Measurements from ENCODE around the gene CAD. TPM values are rescaled to one million over a fixed set of nuclear protein-coding genes. Genes with fewer than 3 reads are reported as not detected.

CAD gene
- total and polyA plus RNA-seq, 9 of the 15 experiments (the other 6 are each of a cell fraction or from before 2014, with no cell fraction given): 7.5 to 126 (median 33.7) TPM

DNA sequence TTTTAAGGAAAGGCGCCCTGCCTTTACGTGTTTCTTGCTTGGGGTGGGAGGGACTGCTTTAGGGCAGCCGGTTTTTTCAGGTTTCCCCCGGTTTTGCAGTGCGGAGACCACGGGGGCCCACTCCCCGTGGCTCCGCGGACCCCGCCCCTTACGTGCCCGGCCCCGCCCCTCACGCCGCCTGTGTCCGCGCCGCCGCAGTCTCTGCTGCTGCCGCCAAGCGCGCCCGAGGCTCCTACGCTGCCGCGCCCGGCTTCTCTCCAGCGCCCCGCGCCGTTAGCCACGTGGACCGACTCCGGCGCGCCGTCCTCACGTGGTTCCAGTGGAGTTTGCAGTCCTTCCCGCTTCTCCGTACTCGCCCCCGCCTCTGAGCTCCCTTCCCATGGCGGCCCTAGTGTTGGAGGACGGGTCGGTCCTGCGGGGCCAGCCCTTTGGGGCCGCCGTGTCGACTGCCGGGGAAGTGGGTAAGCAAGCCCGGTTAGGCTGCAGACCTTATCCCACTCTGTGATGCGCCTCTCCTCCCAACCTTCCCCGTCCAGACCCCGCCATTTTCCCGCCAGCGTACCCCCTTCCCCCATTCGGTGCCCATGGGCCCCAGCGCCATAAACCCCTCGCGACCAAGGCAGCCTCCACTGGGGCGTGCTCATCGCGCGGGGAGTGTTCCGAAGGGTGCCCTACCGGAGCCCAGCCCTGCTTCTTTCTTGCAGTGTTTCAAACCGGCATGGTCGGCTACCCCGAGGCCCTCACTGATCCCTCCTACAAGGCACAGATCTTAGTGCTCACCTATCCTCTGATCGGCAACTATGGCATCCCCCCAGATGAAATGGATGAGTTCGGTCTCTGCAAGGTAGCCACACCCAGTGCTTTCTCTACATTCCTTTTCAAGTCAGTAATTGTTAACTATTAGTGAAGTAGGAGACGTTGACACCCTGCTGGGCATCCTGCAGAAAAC is at the start of gene CAD (continued):
- TF ChIP-seq, protein P1, sequence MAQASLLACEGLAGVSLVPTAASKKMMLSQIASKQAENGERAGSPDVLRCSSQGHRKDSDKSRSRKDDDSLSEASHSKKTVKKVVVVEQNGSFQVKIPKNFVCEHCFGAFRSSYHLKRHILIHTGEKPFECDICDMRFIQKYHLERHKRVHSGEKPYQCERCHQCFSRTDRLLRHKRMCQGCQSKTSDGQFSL (CRISPR knock-in tag; IDR thresholded peaks at IDR 0.05): no peak
- TF ChIP-seq, protein P1 (tag; IDR thresholded peaks at IDR 0.05): no peak
- no peak for TF ChIP-seq ZNF41 (CRISPR knock-in tag; conservative IDR thresholded peaks at IDR 0.05)
- no peak for TF ChIP-seq ZNF76 (CRISPR knock-in tag; IDR thresholded peaks at IDR 0.05; ENCODE audit: borderline replicate concordance)
- peak; percentile 52; the same call in 1 of the 2 replicates for TF ChIP-seq NFRKB (IDR thresholded peaks at IDR 0.05; ENCODE audit: low read depth)
- no peak for TF ChIP-seq STAG1 (CRISPR knock-in tag; IDR thresholded peaks at IDR 0.05; ENCODE audit: borderline replicate concordance)
- TF ChIP-seq DACH1 (IDR thresholded peaks at IDR 0.05; ENCODE audit: partially characterized antibody): no peak
- TF ChIP-seq ARID2 (IDR thresholded peaks at IDR 0.05): no peak
- no peak for TF ChIP-seq SIX5 (IDR thresholded peaks at IDR 0.05; ENCODE audit: borderline replicate concordance in 1 of 2, insufficient read depth in 1 of 2, low read depth in 1 of 2, low read length in 2 of 2)
- TF ChIP-seq NFXL1 (CRISPR knock-in tag; IDR thresholded peaks at IDR 0.05): no peak
- no peak for TF ChIP-seq HMG20B (CRISPR knock-in tag; IDR thresholded peaks at IDR 0.05)
- no peak; the same call in 1 of the 2 replicates for TF ChIP-seq ZFX (CRISPR knock-in tag; IDR thresholded peaks at IDR 0.05)
- no peak for TF ChIP-seq POLR3G (IDR thresholded peaks at IDR 0.05; ENCODE audit: extremely low read depth, insufficient read length, insufficient replicate concordance)
- no peak for TF ChIP-seq ZNF583 (CRISPR knock-in tag; IDR thresholded peaks at IDR 0.05)
- no peak for TF ChIP-seq ETV6 (IDR thresholded peaks at IDR 0.05; ENCODE audit: borderline replicate concordance in 1 of 2, low read depth in 2 of 2, low read length in 1 of 2)
- no peak for TF ChIP-seq ETV6 (CRISPR knock-in tag; IDR thresholded peaks at IDR 0.05; ENCODE audit: borderline replicate concordance)
- no peak for TF ChIP-seq LEF1 (IDR thresholded peaks at IDR 0.05)
- no peak for TF ChIP-seq MIER1 (IDR thresholded peaks at IDR 0.05; ENCODE audit: low read depth)
- TF ChIP-seq, protein P2, sequence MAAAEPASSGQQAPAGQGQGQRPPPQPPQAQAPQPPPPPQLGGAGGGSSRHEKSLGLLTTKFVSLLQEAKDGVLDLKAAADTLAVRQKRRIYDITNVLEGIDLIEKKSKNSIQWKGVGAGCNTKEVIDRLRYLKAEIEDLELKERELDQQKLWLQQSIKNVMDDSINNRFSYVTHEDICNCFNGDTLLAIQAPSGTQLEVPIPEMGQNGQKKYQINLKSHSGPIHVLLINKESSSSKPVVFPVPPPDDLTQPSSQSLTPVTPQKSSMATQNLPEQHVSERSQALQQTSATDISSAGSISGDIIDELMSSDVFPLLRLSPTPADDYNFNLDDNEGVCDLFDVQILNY (CRISPR knock-in tag; IDR thresholded peaks at IDR 0.05): peak; percentile 97
- no peak for TF ChIP-seq ZKSCAN8 (CRISPR knock-in tag; IDR thresholded peaks at IDR 0.05)
- TF ChIP-seq, protein P3, sequence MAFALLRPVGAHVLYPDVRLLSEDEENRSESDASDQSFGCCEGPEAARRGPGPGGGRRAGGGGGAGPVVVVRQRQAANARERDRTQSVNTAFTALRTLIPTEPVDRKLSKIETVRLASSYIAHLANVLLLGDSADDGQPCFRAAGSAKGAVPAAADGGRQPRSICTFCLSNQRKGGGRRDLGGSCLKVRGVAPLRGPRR (CRISPR knock-in tag; IDR thresholded peaks at IDR 0.05): no peak
- TF ChIP-seq ZNF184 (CRISPR knock-in tag; IDR thresholded peaks at IDR 0.05): no peak
- peak; percentile 35; the same call in 1 of the 2 replicates for TF ChIP-seq TAF7 (tag; IDR thresholded peaks at IDR 0.05)
- TF ChIP-seq ZNF785 (CRISPR knock-in tag; IDR thresholded peaks at IDR 0.05): no peak
- no peak for TF ChIP-seq NFATC3 (IDR thresholded peaks at IDR 0.05)
- TF ChIP-seq PHTF2 (CRISPR knock-in tag; IDR thresholded peaks at IDR 0.05): no peak
- no peak for TF ChIP-seq ZNF830 (CRISPR knock-in tag; IDR thresholded peaks at IDR 0.05)
- TF ChIP-seq GATAD2B (IDR thresholded peaks at IDR 0.05; ENCODE audit: borderline replicate concordance): no peak
- TF ChIP-seq BDP1 (IDR thresholded peaks at IDR 0.05; ENCODE audit: insufficient read depth, insufficient read length): no peak
